ENCODE data around the gene GNB2.

GRCh38 chr7:100675105-100675451, 1.5 kb downstream of the GNB2 start:
- TF ChIP-seq SP1 (IDR thresholded peaks at IDR 0.05) = no peak
- TF ChIP-seq ATF3 (IDR thresholded peaks at IDR 0.05) = no peak
- TF ChIP-seq, protein P1, sequence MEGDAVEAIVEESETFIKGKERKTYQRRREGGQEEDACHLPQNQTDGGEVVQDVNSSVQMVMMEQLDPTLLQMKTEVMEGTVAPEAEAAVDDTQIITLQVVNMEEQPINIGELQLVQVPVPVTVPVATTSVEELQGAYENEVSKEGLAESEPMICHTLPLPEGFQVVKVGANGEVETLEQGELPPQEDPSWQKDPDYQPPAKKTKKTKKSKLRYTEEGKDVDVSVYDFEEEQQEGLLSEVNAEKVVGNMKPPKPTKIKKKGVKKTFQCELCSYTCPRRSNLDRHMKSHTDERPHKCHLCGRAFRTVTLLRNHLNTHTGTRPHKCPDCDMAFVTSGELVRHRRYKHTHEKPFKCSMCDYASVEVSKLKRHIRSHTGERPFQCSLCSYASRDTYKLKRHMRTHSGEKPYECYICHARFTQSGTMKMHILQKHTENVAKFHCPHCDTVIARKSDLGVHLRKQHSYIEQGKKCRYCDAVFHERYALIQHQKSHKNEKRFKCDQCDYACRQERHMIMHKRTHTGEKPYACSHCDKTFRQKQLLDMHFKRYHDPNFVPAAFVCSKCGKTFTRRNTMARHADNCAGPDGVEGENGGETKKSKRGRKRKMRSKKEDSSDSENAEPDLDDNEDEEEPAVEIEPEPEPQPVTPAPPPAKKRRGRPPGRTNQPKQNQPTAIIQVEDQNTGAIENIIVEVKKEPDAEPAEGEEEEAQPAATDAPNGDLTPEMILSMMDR (IDR thresholded peaks at IDR 0.05; ENCODE audit: low read depth, low read length, missing input control) = no peak
- no peak for TF ChIP-seq RAD21 (IDR thresholded peaks at IDR 0.05)
- TF ChIP-seq GABPA (IDR thresholded peaks at IDR 0.05 in 1 of 2, conservative IDR thresholded peaks at IDR 0.05 in 1 of 2) = no peak
- no peak for TF ChIP-seq JUND (IDR thresholded peaks at IDR 0.05)
- TF ChIP-seq TAF1 (conservative IDR thresholded peaks at IDR 0.05) = no peak
- TF ChIP-seq, protein P2, sequence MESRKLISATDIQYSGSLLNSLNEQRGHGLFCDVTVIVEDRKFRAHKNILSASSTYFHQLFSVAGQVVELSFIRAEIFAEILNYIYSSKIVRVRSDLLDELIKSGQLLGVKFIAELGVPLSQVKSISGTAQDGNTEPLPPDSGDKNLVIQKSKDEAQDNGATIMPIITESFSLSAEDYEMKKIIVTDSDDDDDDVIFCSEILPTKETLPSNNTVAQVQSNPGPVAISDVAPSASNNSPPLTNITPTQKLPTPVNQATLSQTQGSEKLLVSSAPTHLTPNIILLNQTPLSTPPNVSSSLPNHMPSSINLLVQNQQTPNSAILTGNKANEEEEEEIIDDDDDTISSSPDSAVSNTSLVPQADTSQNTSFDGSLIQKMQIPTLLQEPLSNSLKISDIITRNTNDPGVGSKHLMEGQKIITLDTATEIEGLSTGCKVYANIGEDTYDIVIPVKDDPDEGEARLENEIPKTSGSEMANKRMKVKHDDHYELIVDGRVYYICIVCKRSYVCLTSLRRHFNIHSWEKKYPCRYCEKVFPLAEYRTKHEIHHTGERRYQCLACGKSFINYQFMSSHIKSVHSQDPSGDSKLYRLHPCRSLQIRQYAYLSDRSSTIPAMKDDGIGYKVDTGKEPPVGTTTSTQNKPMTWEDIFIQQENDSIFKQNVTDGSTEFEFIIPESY (IDR thresholded peaks at IDR 0.05) = no peak
- no peak for TF ChIP-seq MAX (IDR thresholded peaks at IDR 0.05)
- no peak for TF ChIP-seq EGR1 (IDR thresholded peaks at IDR 0.05; ENCODE audit: low read depth in 2 of 2)
- no peak for TF ChIP-seq REST (IDR thresholded peaks at IDR 0.05)
- no peak for TF ChIP-seq YY1 (IDR thresholded peaks at IDR 0.05)
- TF ChIP-seq HNF4A (conservative IDR thresholded peaks at IDR 0.05) = no peak

Data from liver (tissue), 3 donors.